ENCODE data around the gene AHNAK2.

AHNAK2 gene

DNA sequence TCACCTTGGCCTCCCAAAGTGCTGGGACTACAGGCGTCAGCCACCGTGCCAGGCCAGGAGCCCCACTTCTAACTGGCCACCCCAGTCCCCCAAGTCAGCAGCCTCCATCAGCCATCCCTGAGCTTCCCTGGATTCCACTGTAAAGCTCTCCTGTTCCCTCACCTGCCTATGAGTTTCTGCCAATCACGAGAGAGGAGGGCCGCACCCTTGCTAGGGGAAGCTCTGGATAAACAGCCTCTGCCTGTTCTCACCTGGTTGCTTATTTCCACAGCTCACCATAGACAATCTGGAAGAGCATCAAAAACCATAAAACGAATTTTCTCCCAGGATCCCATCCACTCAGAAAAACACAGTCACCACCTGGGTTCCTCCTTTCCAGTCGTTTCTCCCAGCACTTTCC is 37.7 kb upstream of the AHNAK2 start:
- H3K36me3 Mint-ChIP-seq: peaks cover 83% of the 10 kb centered on the region
- peak overlapping the region; percentile 88 for H3K27ac Mint-ChIP-seq
- H3K9me3 Mint-ChIP-seq: no peaks in the 10 kb centered on the region
- H3K4me3 Mint-ChIP-seq: peak overlapping the region; percentile 97
- H3K4me1 Mint-ChIP-seq: peaks cover 82% of the 10 kb centered on the region
- ATAC-seq (no peak), DNase-seq (ENCODE audit: low spot score in 2 of 2) (no peak)

- Mint-ChIP-seq H3K9me3 (no peaks in the 10 kb centered on the region), H3K27ac (peak overlapping the region; percentile 88), H3K4me3 (peak overlapping the region; percentile 97), H3K4me1 (peaks cover 82% of the 10 kb centered on the region), H3K36me3 (peaks cover 88% of the 10 kb centered on the region)
- DNase-seq (ENCODE audit: low spot score in 2 of 2) (no peak), ATAC-seq (no peak)
Observed at GRCh38 chr14:105015242-105015641, 37.1 kb upstream of the AHNAK2 start.

DNA sequence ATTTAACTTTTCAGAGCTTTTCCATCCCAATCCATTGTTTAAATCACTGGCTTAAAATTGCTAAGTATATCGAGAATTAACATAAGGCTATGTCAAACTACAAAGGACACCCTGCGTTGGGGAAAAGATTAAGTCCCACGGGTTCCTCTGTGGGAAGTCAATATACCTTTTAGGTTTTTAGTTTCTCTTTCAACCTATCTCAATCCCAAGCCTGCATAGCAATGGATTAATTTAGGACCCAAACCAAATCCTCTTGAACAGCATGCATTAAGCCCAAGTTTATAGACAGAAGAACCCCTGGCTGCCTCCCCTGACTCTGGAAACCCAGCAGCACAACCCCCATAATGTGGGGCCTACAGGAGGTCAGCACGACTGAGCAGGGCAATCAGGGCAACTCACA is 36.5 kb upstream of the AHNAK2 start:
- no peak for ATAC-seq
- Mint-ChIP-seq H3K36me3 (peaks cover 88% of the 10 kb centered on the region), H3K4me3 (peak overlapping the region; percentile 97), H3K9me3 (no peaks in the 10 kb centered on the region), H3K27ac (peak overlapping the region; percentile 88), H3K4me1 (peaks cover 76% of the 10 kb centered on the region)
- DNase-seq (ENCODE audit: low spot score in 2 of 2): no peak

GRCh38 chr14:105014032-105014431 is 35.9 kb upstream of the AHNAK2 start:
- Mint-ChIP-seq H3K9me3 (no peaks in the 10 kb centered on the region), H3K4me3 (peak overlapping the region; percentile 97), H3K36me3 (peaks cover 88% of the 10 kb centered on the region), H3K27ac (peak overlapping the region; percentile 88), H3K4me1 (peaks cover 70% of the 10 kb centered on the region)
- no peak for ATAC-seq
- DNase-seq (ENCODE audit: low spot score in 2 of 2): no peak

- no peak for DNase-seq (ENCODE audit: low spot score in 2 of 2)
- Mint-ChIP-seq H3K9me3 (no peaks in the 10 kb centered on the region), H3K27ac (peak overlapping the region; percentile 88), H3K4me3 (peak overlapping the region; percentile 97), H3K4me1 (peaks cover 62% of the 10 kb centered on the region), H3K36me3 (peaks cover 88% of the 10 kb centered on the region)
- ATAC-seq: no peak
Observed at GRCh38 chr14:105013150-105013785, 35.1 kb upstream of the AHNAK2 start.

GRCh38 chr14:105012171-105012985 is 34.2 kb upstream of the AHNAK2 start:
- no peak overlapping the region for H3K4me3 Mint-ChIP-seq
- no peaks in the 10 kb centered on the region for H3K9me3 Mint-ChIP-seq
- peaks cover 54% of the 10 kb centered on the region for H3K4me1 Mint-ChIP-seq
- no peak for DNase-seq (ENCODE audit: low spot score in 2 of 2)
- no peak for ATAC-seq
- H3K27ac Mint-ChIP-seq: peak overlapping the region; percentile 88
- H3K36me3 Mint-ChIP-seq: peaks cover 86% of the 10 kb centered on the region

DNA sequence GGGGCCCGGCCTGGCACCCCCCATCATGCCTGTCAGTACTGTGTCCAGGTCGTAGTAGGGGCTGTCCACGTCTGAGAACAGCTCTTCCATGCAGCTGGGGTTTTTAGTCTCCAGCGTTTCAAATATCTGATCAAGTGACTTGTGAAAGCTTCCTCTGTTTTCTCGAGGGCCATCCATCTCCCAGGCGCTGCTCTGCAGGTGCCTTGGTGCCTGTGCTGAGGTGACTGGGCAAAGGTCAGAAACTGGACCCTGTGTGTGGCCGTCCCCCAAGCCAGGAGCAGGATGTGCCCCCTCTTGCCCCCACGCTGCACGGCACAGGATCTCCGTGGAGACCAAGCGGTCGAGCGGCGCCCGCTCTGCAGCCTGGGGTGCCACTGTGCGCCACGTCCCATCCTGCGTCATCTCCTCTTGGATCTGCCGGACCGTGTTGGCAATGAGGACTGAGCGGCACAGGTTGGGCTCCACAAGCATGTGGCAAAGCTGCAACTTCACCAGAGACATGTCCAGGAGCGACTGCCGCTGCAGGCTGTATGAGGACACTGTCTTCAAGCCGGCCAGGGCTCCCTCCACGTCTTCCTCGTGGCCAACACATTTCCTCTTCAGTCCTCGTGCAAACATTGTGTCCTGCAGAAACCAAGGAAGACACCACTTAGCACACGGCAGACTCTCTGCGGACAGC is 33.3 kb upstream of the AHNAK2 start:
- no peak overlapping the region for H3K4me3 Mint-ChIP-seq
- H3K4me1 Mint-ChIP-seq: peaks cover 48% of the 10 kb centered on the region
- peak overlapping the region; percentile 37 for H3K27ac Mint-ChIP-seq
- H3K36me3 Mint-ChIP-seq: peaks cover 86% of the 10 kb centered on the region
- no peak for ATAC-seq
- no peaks in the 10 kb centered on the region for H3K9me3 Mint-ChIP-seq
- DNase-seq (ENCODE audit: low spot score in 2 of 2): no peak

DNA sequence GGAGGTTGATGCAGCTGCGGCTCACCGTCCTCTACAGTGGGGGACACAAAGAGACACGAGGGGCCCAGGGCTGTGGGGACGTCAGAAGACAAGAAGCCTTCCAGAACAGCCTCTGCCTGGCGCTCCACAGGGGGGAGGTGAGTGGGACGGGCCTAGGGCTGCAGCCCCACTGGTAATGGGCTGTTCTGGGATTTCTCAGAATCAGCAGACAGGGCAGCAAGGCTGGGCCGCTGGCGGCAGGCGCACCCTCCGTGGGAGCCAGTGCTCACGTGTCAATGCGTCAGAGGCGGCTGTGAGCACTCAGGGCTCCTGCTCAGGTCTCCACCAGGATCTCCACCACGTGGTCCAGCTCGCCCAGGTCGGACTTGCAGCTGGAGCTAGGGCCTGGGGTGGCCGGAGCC is 32.7 kb upstream of the AHNAK2 start:
- peaks cover 42% of the 10 kb centered on the region for H3K4me1 Mint-ChIP-seq
- ATAC-seq (no peak), DNase-seq (ENCODE audit: low spot score in 2 of 2) (no peak)
- no peak overlapping the region for H3K27ac Mint-ChIP-seq
- H3K36me3 Mint-ChIP-seq: peaks cover 86% of the 10 kb centered on the region
- H3K9me3 Mint-ChIP-seq: no peaks in the 10 kb centered on the region
- H3K4me3 Mint-ChIP-seq: no peak overlapping the region

GRCh38 chr14:105010106-105010505 is 31.9 kb upstream of the AHNAK2 start:
- Mint-ChIP-seq H3K4me3 (no peak overlapping the region), H3K4me1 (peaks cover 34% of the 10 kb centered on the region), H3K9me3 (no peaks in the 10 kb centered on the region), H3K36me3 (peaks cover 84% of the 10 kb centered on the region), H3K27ac (no peak overlapping the region)
- no peak for DNase-seq (ENCODE audit: low spot score in 2 of 2)
- ATAC-seq: no peak

DNA sequence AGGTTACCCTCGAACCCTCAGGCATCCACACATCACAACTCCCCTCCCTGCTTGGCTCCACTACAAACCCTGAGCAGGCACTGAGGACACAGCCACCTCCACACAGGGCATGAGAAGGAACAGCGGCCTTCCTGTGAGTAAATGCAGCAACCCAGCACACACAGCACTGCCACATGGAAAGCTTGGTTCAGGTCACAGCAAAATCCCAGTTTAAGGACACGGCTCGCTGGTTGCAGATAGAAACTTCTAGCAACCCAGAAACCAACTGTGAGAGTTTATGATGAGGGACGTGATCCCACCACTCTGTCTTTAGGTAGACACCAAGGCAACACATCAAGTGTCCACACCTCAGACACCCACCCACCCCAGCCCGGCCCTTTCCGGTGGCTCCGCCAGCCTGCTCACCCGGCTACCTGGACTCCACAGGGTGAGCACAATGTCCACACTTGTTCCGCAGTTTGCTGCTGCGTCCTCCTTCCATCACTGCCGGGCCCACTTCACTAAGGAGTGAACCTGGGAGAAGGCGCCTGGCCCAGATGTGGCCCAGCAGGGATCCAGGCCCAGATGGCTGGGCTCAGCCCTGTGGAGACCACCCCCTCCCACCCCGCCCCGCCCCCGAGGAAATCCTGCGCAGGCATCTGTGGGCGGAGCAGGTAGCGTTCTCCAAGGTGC is 29.6 kb upstream of the AHNAK2 start:
- H3K27ac Mint-ChIP-seq: no peak overlapping the region
- ATAC-seq: peak; percentile 6
- DNase-seq (ENCODE audit: low spot score in 2 of 2): no peak
- no peak overlapping the region for H3K4me3 Mint-ChIP-seq
- peaks cover 10% of the 10 kb centered on the region for H3K4me1 Mint-ChIP-seq
- peaks cover 72% of the 10 kb centered on the region for H3K36me3 Mint-ChIP-seq
- no peaks in the 10 kb centered on the region for H3K9me3 Mint-ChIP-seq

- H3K9me3 Mint-ChIP-seq: no peaks in the 10 kb centered on the region
- H3K36me3 Mint-ChIP-seq: peaks cover 65% of the 10 kb centered on the region
- no peak overlapping the region for H3K4me3 Mint-ChIP-seq
- peak overlapping the region; percentile 68 for H3K27ac Mint-ChIP-seq
- ATAC-seq (no peak), DNase-seq (ENCODE audit: low spot score in 2 of 2) (no peak)
- peaks cover 3% of the 10 kb centered on the region for H3K4me1 Mint-ChIP-seq
Observed at GRCh38 chr14:105006831-105007592, 28.8 kb upstream of the AHNAK2 start.

DNA sequence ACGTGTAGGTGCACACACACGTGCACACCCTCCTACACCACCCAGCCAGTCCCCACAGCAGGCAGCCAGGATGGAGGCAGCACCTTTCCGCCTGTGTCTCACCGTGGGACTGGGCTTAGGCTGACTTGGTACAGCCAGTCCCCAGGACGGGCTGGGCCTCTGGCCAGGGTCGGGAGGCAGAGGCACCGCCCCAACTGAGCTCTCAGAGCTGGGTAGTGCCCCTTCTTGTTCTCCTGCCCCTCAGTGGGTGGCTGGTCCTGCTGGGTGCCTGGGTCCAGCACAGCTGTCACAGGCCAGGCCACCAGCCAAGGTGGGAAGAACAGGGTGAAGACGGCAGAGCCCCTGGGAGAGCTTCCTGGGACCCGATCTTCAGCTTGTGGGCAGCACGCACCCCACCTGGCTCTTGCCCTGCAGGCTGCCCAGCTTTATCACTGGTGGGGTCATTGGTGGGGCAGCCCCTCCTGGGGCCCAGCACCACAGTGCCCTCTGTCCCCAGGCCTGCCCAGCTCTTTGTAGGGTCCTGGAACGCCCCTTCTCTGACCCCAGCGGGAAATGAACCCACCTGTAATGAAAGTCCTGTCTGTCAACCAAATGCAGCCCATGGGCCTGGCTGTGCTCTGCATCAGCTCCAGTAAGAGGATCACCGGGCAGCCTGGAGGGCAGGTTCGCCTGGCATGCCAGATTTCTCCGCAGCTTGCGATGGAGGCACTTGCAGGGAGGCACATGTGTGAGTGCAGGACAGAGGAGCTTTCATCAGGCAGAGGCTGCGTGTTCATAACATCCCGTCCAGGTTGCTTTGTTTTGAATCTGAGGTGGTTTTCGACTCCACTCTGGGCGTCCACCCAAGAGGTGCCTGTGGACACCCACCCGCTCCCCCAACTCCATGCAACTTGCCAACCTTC is 28.0 kb upstream of the AHNAK2 start:
- H3K4me3 Mint-ChIP-seq: no peak overlapping the region
- H3K9me3 Mint-ChIP-seq: no peaks in the 10 kb centered on the region
- no peaks in the 10 kb centered on the region for H3K4me1 Mint-ChIP-seq
- DNase-seq (ENCODE audit: low spot score in 2 of 2) (no peak), ATAC-seq (peak; percentile 37)
- H3K36me3 Mint-ChIP-seq: peaks cover 56% of the 10 kb centered on the region
- H3K27ac Mint-ChIP-seq: peak overlapping the region; percentile 68

DNA sequence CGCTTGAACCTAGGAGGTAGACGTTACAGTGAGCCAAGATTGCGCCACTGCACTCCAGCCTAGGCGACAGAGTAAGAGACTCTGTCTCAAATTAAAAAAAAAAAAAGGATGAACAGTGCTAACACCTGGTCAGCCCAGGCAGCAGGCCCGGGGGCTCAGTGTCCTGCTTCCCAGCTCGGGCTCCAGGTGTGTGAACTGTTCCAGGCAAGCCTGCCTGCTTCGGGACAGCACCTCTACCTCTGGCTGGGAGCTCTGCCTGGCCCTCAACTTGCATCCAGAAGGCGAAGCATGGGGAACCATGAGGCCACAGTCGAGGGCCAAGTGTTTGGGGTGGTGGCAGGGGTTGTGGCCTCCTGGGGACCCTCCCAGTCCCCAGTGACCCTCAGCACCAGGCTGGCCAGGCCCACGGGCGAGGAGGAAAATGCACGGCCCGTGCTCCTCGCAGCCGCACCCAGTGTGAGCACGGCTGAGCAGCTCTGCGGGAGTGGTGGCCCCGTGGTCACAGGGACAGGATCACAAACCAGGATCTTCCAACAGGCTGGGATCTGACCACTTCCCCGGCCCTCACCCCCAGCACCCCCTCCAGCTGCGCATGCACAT is 27.3 kb upstream of the AHNAK2 start:
- ATAC-seq (peak; percentile 37), DNase-seq (ENCODE audit: low spot score in 2 of 2) (no peak)
- no peaks in the 10 kb centered on the region for H3K4me1 Mint-ChIP-seq
- peak overlapping the region; percentile 68 for H3K27ac Mint-ChIP-seq
- H3K36me3 Mint-ChIP-seq: peaks cover 49% of the 10 kb centered on the region
- no peaks in the 10 kb centered on the region for H3K9me3 Mint-ChIP-seq
- no peak overlapping the region for H3K4me3 Mint-ChIP-seq
